HepG2 (cell line): ENCODE results near the gene ZNF605. TPM values are rescaled to one million over a fixed set of nuclear protein-coding genes. Genes with fewer than 3 reads are reported as not detected.
A peak's percentile ranks its signal among the peaks of the same experiment; 100 is the strongest.

ENCODE experiments used
- HMGA1 ChIP-seq: sonication (generic); formaldehyde crosslinking; conservative IDR thresholded peaks from 2 replicates; pipeline ENCODE4 v1.4.0; 2020; ENCODE audit warnings: missing genetic modification reagents
- HNRNPH1 ChIP-seq: fragments of 200-400 bp; formaldehyde crosslinking; optimal IDR thresholded peaks from 2 replicates; pipeline ENCODE3; 2017; ENCODE audit warnings: mild to moderate bottlenecking, low read depth, low read length
- HOXA5 ChIP-seq: sonication (generic); formaldehyde crosslinking; IDR thresholded peaks from 2 replicates; pipeline ENCODE4 v1.4.0; 2020; ENCODE audit warnings: missing genetic modification reagents
- MZF1 ChIP-seq: sonication (generic); formaldehyde crosslinking; IDR thresholded peaks from 2 replicates; pipeline ENCODE4 v1.8.1; 2023; ENCODE audit warnings: mild to moderate bottlenecking, missing genetic modification reagents, borderline replicate concordance
- POGZ ChIP-seq: sonication (generic); formaldehyde crosslinking; IDR thresholded peaks from 2 replicates; pipeline ENCODE4 v1.4.0; 2020; ENCODE audit warnings: mild to moderate bottlenecking, missing genetic modification reagents
- SIN3A ChIP-seq: IDR thresholded peaks from 2 replicates; pipeline ENCODE4 v1.6.1; 2011; ENCODE audit warnings: low read depth, mild to moderate bottlenecking, control low read depth, low read length, borderline replicate concordance
- SOX6 ChIP-seq, 2 experiments: fragments of 450-650 bp in 1 of 2; sonication (generic) in 1 of 2; formaldehyde crosslinking in 1 of 2; IDR thresholded peaks; 2 replicates each; pipeline versions ENCODE4 v1.4.0 to v1.6.1; 2017 to 2020; ENCODE audit warnings: antibody characterized with exemption in 1 of 2, mild to moderate bottlenecking in 1 of 2, missing genetic modification reagents in 1 of 2
- ZNF138 ChIP-seq: sonication (generic); formaldehyde crosslinking; IDR thresholded peaks from 2 replicates; pipeline ENCODE4 v1.5.0; 2020; ENCODE audit warnings: mild to moderate bottlenecking, low read depth, missing genetic modification reagents
- ZNF33A ChIP-seq: sonication (generic); formaldehyde crosslinking; IDR thresholded peaks from 2 replicates; pipeline ENCODE4 v1.5.1; 2020; ENCODE audit warnings: missing genetic modification reagents, mild to moderate bottlenecking, moderate library complexity, borderline replicate concordance
- ZNF350 ChIP-seq: sonication (generic); formaldehyde crosslinking; IDR thresholded peaks from 2 replicates; pipeline ENCODE4 v1.4.0; 2020; ENCODE audit warnings: mild to moderate bottlenecking, low read depth, missing genetic modification reagents, borderline replicate concordance
- ZNF44 ChIP-seq: sonication (generic); formaldehyde crosslinking; IDR thresholded peaks from 2 replicates; pipeline ENCODE4 v1.5.1; 2020; ENCODE audit warnings: mild to moderate bottlenecking, missing genetic modification reagents
- ZNF484 ChIP-seq: sonication (generic); formaldehyde crosslinking; IDR thresholded peaks from 2 replicates; pipeline ENCODE4 v1.5.1; 2020; ENCODE audit warnings: mild to moderate bottlenecking, low read depth, missing genetic modification reagents, borderline replicate concordance
- ZNF562 ChIP-seq: sonication (generic); formaldehyde crosslinking; IDR thresholded peaks from 2 replicates; pipeline ENCODE4 v1.8.0; 2022; ENCODE audit warnings: missing genetic modification reagents, borderline replicate concordance
- ZNF720 ChIP-seq: sonication (generic); formaldehyde crosslinking; IDR thresholded peaks from 2 replicates; pipeline ENCODE4 v1.4.0; 2020; ENCODE audit warnings: missing genetic modification reagents
- ZSCAN29 ChIP-seq: sonication (generic); formaldehyde crosslinking; conservative IDR thresholded peaks from 2 replicates; pipeline ENCODE4 v1.4.0; 2020; ENCODE audit warnings: mild to moderate bottlenecking, missing genetic modification reagents
- polyA plus RNA-seq, 8 experiments: library from polyadenylated mRNA; depleted of rRNA in 3 of 8; stranded (reverse) in 7 of 8; unstranded in 1 of 8; fragments of >200 nt; fragmentation: Illumina TruSeq in 4 of 8; extraction: Trizol in 4 of 8; gene quantifications; 2 replicates each; pipeline versions ENCODE4 v1.2.1 to v1.2.3, GENCODE V29; 2011 to 2016; ENCODE audit warnings: low read depth in 4 of 8, missing spikeins in 1 of 8, mixed read lengths in 1 of 8; ENCODE audit not compliant: insufficient read depth in 1 of 8
- total RNA-seq, 5 experiments: library from RNA; depleted of rRNA; stranded (reverse); fragments of >200 nt; fragmentation: Illumina TruSeq; extraction: Trizol; gene quantifications; 2 replicates each; pipeline ENCODE4 v1.2.3, GENCODE V29; 2016; ENCODE audit warnings: low read depth in 1 of 5
- TF ChIP-seq, protein P1 (sequence below): sonication (generic); formaldehyde crosslinking; IDR thresholded peaks from 2 replicates; pipeline ENCODE4 v1.5.0; 2020; ENCODE audit warnings: missing genetic modification reagents
- TF ChIP-seq, protein P2 (sequence below): fragments of 450-650 bp; IDR thresholded peaks from 2 replicates; pipeline ENCODE4 v1.6.1; 2017
- TF ChIP-seq, protein P3 (sequence below): sonication (generic); formaldehyde crosslinking; IDR thresholded peaks from 2 replicates; pipeline ENCODE4 v1.8.0; 2022; ENCODE audit warnings: mild to moderate bottlenecking, missing genetic modification reagents, borderline replicate concordance
- TF ChIP-seq, protein P4 (sequence below): sonication (generic); formaldehyde crosslinking; IDR thresholded peaks from 2 replicates; pipeline ENCODE4 v1.9.0; 2022; ENCODE audit warnings: low read depth, missing genetic modification reagents
- TF ChIP-seq, protein P5 (sequence below): sonication (generic); formaldehyde crosslinking; IDR thresholded peaks from 2 replicates; pipeline ENCODE4 v1.4.0; 2020; ENCODE audit warnings: missing genetic modification reagents

The ZNF605 gene
- total and polyA plus RNA-seq, 2 of the 13 experiments (the other 11 are each of a cell fraction or from before 2014, with no cell fraction given) = 6.7 to 6.8 TPM

DNA sequence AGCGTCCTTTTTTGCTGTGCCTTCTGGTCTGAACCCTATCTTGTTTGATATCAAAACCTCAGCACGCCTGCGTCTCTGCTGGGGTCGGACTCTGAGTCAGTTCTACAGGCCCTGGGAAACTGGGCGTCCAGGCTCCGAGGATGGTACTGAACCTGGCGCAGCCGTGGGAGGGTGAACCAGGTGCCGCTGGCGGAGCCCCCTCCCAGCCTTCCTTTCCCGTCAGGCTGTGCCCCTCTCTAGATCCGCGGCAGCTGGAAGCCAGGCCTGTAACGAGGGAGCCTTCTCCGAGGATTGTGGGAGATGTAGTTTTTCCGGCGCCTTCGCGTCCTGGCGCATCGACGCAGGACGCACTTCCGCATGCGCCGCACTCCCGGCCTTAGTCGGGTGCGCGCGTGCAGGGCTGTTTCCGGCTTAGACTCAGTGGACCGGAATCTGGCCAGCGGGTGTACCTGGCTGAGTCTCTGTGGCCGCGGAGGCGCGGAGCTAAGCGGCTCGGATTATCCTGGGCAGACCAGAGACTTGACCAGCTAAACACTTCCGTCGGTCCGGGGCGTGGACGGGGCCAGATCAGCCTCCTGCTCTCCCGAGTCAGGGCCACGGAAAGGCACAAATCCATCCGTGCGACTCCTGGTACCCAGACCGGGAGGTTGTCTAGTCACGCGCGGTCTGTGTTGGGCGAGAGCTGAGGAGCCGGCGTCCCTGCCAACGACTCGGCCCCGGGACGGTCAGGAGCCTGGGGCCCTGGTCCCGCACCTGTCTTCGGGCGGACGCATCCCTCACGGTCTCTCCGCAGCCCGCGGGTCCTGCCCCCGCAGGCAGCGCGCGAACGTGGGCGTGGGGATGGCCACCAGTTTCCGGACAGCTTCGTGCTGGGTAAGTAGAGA lies 30.1 kb upstream of the ZNF605 start, which contains the start of gene ZNF26 (continued):
- TF ChIP-seq, protein P1, sequence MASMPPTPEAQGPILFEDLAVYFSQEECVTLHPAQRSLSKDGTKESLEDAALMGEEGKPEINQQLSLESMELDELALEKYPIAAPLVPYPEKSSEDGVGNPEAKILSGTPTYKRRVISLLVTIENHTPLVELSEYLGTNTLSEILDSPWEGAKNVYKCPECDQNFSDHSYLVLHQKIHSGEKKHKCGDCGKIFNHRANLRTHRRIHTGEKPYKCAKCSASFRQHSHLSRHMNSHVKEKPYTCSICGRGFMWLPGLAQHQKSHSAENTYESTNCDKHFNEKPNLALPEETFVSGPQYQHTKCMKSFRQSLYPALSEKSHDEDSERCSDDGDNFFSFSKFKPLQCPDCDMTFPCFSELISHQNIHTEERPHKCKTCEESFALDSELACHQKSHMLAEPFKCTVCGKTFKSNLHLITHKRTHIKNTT (CRISPR knock-in tag) = no peak
- TF ChIP-seq SIN3A (peak; percentile 92), ZNF720 (CRISPR knock-in tag) (no peak), ZSCAN29 (no peak), MZF1 (CRISPR knock-in tag) (no peak), ZNF350 (CRISPR knock-in tag) (peak; percentile 96), SOX6 (IDR thresholded peaks at IDR 0.05) (no peak), SOX6 (CRISPR knock-in tag; IDR thresholded peaks at IDR 0.05) (peak; percentile 65), ZNF484 (CRISPR knock-in tag) (no peak; the same call in 1 of the 2 replicates), ZNF138 (CRISPR knock-in tag) (no peak; the same call in 1 of the 2 replicates), ZNF44 (peak; percentile 90; the same call in 1 of the 2 replicates), POGZ (CRISPR knock-in tag) (peak; percentile 97), ZNF33A (peak; percentile 66; the same call in 1 of the 2 replicates), HMGA1 (no peak), HNRNPH1 (no peak), HOXA5 (CRISPR knock-in tag) (no peak; the same call in 1 of the 2 replicates), ZNF562 (CRISPR knock-in tag) (no peak)
- TF ChIP-seq, protein P2, sequence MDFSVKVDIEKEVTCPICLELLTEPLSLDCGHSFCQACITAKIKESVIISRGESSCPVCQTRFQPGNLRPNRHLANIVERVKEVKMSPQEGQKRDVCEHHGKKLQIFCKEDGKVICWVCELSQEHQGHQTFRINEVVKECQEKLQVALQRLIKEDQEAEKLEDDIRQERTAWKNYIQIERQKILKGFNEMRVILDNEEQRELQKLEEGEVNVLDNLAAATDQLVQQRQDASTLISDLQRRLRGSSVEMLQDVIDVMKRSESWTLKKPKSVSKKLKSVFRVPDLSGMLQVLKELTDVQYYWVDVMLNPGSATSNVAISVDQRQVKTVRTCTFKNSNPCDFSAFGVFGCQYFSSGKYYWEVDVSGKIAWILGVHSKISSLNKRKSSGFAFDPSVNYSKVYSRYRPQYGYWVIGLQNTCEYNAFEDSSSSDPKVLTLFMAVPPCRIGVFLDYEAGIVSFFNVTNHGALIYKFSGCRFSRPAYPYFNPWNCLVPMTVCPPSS = no peak
- TF ChIP-seq, protein P3, sequence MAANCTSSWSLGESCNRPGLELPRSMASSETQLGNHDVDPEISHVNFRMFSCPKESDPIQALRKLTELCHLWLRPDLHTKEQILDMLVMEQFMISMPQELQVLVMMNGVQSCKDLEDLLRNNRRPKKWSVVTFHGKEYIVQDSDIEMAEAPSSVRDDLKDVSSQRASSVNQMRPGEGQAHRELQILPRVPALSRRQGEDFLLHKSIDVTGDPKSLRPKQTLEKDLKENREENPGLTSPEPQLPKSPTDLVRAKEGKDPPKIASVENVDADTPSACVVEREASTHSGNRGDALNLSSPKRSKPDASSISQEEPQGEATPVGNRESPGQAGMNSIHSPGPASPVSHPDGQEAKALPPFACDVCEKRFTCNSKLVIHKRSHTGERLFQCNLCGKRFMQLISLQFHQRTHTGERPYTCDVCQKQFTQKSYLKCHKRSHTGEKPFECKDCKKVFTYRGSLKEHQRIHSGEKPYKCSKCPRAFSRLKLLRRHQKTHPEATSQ (CRISPR knock-in tag) = no peak
- TF ChIP-seq, protein P4, sequence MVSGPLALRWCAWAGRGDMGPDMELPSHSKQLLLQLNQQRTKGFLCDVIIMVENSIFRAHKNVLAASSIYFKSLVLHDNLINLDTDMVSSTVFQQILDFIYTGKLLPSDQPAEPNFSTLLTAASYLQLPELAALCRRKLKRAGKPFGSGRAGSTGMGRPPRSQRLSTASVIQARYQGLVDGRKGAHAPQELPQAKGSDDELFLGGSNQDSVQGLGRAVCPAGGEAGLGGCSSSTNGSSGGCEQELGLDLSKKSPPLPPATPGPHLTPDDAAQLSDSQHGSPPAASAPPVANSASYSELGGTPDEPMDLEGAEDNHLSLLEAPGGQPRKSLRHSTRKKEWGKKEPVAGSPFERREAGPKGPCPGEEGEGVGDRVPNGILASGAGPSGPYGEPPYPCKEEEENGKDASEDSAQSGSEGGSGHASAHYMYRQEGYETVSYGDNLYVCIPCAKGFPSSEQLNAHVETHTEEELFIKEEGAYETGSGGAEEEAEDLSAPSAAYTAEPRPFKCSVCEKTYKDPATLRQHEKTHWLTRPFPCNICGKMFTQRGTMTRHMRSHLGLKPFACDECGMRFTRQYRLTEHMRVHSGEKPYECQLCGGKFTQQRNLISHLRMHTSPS (CRISPR knock-in tag) = no peak
- TF ChIP-seq, protein P5, sequence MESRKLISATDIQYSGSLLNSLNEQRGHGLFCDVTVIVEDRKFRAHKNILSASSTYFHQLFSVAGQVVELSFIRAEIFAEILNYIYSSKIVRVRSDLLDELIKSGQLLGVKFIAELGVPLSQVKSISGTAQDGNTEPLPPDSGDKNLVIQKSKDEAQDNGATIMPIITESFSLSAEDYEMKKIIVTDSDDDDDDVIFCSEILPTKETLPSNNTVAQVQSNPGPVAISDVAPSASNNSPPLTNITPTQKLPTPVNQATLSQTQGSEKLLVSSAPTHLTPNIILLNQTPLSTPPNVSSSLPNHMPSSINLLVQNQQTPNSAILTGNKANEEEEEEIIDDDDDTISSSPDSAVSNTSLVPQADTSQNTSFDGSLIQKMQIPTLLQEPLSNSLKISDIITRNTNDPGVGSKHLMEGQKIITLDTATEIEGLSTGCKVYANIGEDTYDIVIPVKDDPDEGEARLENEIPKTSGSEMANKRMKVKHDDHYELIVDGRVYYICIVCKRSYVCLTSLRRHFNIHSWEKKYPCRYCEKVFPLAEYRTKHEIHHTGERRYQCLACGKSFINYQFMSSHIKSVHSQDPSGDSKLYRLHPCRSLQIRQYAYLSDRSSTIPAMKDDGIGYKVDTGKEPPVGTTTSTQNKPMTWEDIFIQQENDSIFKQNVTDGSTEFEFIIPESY = no peak; the same call in 1 of the 2 replicates
